Stimulated activated CD8-positive, alpha-beta memory T cell treated with anti-CD3 and anti-CD28 coated beads, Interleukin-2, amount 100 ng/mL, for 1 hour (primary cell): ENCODE measurements around the gene LRRC37A3.
"Not testable (repeated sequence)": the region's sequence is repeated elsewhere in the genome, so short reads cannot be mapped to it uniquely, and the experiment has no call there.

ENCODE experiments used
- DNase-seq, 2 donors: peaks; one replicate each; pipeline ENCODE4 v3.0.0-alpha.2; 2020; ENCODE audit warnings: low read depth in 2 of 2

Gene LRRC37A3

DNA sequence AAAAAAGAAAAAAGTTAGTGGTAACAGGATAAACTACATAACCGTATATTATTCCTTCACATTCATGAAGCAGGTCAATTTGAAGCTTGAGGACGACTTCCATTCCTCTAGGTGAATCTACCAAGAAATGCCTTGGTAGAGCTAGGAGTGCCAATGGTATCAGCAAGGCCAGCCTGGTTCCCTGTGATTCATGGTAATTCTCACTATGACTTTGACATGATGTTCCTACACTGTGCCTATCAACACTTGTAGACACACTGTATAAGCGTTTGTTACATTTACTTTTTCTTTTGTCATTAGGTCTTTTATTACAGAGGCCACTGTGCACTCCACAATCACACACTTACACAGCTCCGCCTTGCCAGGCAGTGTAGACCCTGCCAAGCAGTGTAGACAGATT is 7.2 kb upstream of the LRRC37A3 start:
- not testable (repeated sequence) for DNase-seq

DNA sequence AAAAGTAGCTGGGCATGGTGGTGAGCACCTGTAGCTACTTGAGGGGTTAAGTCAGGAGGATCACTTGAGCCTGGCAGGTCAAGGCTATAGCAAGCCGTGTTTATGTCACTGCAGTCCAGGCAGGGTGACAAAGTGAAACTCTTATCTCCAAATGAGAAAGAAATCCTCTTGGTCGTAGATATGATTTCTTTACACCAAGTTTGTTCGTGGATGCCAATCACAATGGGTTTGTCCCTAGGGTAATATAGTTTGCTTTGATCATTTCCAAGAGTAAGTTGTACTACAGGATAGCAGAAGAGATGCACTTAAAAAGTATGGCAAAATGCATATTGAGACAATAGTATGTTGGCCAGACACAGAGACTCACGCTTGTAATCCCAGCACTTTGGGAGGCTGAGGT is 6.0 kb upstream of the LRRC37A3 start:
- not testable (repeated sequence) for DNase-seq

DNA sequence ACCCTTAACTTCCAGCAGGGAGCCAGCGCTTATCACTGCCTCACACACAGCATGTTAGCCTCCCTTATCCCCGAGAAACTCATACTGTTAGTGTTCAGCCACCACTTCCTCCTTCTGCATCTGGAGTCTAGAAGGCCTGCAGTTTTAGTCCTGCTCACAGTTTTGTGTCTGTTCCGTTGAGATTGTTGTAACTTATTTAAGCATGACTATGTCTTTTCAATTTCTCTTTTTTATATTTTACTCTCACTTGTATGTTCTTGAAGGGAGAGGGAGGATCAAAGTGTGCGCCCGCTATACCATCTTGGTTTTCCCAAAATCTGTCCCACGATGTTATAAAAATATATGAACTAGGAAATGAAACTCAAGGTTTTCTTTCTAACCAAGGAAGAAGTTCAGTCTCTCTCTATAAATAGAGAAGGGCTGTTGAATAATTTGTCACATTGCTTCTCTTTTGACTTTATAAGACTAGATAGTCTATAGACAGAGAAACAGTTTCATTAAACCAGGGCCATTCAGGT is 3.8 kb upstream of the LRRC37A3 start:
- DNase-seq, result not testable (repeated sequence)

DNA sequence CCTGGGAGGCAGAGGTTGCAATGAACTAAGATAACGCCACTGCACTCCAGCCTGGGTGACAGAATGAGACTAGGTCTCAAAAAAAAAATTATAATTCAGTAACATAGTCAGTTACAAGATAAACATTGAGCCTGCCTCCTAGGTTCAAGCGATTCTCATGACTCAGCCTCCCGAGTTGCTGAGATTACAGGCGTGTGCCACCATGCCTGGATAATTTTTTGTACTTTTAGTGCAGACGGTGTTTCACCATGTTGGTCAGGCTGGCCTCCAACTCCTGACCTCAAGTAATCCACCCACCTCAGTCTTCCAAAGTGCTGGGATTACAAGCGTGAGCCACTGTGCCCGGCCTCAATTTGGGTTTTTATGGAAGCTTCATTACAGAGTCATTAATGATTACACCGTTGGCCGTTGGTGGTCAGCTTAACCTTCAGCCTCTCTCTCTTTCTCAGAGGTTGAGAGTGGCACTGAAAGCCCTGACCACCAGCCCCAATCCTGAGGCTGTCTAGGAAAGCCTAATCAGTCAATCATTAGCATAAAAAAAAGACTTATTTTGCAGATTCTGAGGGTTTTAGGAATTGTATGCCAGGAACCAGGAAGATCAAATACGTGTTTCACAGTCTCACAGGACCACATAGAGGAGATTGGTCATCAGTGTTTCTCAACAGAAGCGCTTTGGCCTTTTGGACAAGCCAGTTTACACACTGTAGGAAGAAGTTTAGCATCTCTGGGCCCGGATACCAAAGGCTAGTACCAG is 1.3 kb upstream of the LRRC37A3 start:
- DNase-seq, result no peak

DNA sequence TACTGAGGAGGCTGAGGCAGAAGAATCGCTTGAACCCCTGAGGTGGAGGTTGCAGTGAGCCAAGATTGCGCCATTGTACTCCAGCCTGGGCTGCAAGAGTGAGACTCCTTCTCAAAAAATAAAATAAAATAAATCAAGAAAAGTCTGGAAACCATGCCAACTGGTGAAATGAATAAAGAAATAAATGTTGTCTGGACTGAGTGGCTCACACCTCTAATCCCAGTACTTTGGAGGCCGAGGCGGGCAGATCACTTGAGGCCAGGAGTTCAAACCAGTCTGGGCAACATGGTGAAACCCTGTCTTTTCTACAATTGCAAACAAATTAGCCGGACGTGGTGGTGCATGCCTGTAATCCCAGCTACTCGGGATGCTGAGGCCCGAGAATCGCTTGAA is 744 bp upstream of the LRRC37A3 start:
- DNase-seq, result no peak

DNA sequence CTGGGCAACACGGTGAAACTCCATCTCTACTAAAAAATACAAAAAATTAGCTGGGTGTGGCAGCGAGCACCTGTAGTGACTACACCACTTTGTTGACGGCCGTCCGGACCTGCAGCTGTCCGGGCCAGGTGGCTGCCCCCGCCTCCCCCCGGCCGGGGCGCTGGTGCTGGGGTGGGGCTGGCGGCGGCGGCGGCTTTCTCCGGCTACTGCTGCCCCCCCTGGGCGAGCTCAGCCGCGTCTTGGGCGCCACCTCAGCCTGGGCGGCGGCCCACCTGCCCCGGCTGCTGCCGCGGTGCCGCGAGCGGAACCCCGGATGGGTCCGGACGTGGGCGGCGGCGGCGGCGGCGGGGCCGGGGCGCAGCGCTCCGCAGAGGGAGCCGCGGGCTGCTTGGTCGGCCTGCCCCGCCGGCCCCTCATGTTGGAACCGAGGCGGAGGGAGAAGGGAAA is 413 bp downstream of the LRRC37A3 start:
- not testable (repeated sequence) for DNase-seq

DNA sequence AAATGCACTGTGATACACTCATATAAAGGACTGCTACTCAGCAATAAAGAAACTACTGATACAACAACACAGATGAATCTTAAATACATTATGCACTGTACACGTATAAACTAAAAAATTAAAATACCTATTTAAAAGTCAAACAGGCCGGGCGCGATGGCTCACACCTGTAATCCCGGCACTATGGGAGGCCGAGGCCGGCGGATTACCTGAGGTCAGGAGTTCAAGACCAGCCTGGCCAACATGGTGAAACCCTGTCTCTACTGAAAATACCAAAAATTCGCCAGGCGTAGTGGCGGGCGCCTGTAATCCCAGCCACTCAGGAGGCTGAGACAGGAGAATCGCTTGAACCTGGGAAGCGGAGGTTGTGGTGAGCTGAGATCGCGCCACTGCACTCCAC is 1.7 kb downstream of the LRRC37A3 start:
- DNase-seq, result not testable (repeated sequence)

DNA sequence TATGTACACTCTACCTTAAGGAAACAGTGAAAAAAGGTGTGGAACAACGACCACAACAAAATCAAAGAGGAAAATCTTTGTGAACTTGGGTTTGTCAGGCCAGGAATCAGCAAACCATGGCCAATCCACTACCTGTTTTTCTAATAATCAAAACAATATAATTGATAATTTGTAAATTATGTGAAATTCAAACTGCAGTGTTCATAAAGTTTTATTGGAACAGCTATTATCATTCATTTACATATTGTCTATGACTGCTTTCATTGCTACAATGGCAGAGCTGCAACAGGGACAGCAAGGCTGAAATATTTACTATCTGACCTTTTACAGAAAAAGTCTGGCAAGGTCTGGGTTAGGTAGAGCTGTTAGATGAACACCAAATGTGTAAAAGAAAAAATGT is 4.0 kb downstream of the LRRC37A3 start:
- not testable (repeated sequence) for DNase-seq

DNA sequence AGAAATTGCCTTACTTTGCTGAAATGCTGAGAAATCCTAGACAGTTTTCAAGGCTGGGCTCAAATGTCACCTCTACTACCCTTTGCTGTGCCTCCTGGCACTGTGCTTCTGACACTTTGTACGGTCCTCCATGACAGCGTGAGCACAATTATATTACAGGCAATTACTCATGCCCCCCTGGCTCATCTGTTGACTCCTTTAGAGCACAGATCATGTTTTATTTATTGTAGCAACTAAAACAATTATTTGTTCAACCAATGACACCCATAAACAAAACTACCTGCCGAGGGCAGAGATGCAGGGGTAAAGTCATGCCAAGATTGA is 9.1 kb downstream of the LRRC37A3 start:
- DNase-seq, result not testable (repeated sequence)

DNA sequence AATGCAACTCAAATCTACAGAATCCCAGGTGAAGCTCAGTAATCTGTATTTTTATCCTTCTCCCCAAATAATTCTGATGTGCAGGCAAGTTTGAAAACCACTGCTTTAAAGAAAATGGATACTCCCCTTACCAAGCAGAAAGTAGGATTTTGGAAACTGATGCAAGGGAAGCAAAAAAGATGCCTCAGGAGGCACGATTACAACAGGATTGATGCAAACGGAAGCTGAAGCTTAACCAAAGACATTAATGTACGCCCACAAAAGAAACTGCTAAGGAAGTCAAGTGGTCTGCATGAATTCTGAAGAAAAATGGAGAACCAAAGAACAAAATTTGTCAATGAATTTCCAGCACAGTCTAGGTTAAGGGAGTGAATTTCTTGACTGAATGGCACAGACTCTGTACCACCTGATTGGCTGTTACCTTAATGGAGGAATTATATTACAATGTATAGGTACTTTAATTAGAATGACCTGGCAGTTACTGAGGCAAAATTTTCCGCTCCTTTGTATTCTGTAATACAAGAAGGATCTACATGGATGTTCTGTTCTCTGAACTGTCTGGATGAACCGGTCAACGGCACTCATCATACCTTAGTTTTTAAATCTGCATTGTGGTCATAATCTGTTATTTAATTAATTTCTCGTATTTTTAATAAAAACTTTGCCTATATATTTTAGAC is 9.6 kb downstream of the LRRC37A3 start:
- not testable (repeated sequence) for DNase-seq

DNA sequence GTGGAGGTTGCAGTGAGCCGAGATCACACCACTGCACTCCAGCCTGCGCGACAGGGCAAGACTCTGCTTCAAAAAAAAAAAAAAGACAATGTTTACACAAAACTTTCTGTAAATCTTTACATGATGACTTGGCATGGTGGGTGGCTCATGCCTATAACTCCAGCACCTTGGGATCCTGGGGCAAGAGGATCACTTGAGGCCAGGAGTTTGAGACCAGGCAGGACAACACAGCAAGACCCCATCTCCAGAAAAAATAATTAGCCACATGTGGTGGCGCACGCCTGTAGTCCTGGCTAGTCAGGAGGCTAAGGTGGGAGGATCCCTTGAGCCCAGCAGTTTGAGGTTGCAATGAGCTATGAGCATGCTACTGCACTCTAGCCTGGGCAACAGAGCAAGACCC is 15.2 kb downstream of the LRRC37A3 start:
- not testable (repeated sequence) for DNase-seq

DNA sequence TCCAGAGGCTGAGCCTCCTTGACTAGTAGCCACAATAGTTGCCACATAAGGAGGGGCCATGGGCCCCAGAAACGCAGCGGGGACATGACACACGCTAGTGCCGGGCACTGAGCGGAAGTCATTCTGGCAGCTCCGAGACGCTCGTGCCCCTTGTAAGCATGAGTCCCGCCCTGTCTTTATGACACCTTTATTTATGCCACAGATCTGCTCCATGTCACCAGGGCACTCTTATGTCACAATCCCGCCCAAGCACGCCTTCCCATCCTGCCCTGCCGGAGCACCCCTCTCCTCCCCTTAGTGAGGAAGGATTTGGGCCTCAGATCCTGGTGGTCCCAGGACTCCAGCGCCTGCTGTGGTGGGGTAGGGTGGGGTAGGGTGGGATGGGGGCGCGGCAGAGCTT is 22.1 kb downstream of the LRRC37A3 start:
- DNase-seq, result not testable (repeated sequence)

DNA sequence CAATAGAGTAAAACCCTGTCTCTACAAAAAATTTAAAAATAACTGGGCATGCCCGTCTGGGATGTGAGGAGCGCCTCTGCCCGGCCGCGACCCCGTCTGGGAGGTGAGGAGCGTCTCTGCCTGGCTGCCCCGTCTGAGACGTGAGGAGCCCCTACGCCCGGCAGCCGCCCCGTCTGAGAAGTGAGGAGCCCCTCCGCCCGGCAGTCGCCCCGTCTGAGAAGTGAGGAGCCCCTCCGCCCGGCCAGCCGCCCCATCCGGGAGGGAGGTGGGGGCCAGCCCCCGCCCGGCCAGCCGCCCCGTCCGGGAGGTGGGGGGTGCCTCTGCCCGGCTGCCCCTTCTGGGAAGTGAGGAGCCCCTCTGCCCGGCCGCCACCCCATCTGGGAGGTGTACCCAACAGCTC is 45.1 kb downstream of the LRRC37A3 start:
- DNase-seq, result not testable (repeated sequence)

DNA sequence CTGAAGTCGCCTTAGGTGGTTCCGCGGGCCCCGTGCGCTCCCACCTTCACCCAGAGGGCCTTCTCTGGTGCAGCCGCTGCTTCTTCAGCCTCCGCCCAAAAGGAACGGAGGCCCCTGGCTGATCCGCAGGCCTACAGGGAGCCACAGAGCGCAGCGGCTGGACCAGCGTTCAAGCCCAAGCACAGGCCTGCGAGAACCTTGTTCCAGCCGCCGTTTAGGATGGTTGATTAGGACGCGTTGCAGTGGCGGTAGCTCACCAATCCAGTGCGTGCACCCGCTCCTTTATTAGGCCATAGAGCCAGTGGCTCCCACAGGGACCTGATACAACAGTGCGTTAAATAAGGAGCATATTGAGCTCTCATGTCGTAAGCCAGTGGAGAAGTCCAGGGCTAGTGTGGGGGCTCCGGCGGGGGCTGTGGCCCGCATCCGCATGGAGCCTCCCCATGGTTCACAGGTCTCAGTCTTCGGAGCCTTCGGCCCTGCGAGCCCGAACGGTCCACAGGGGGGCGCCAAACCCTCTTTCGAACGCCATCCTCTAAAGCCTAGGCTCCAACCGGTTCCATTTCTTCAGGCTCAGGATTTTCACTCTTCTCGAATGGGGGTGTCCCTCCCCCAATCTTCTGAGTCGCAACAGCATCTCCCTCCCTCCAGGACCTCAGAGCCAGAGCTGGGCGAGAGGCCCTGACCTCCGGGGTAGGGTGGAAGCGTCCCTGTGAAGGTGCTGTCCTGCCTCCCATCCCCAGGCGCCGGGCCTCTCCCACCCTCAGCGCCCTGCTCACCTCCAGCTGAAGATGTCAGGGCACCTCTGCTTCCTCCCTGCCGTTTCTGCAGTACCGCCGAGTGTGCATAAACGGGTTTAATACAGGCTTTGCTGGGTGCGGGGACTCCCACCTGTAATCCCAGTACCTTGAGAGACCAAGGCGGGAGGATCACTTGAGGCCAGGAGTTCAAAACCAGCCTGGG is 71.5 kb downstream of the LRRC37A3 start:
- peak; percentile 47 to 62 for DNase-seq

DNA sequence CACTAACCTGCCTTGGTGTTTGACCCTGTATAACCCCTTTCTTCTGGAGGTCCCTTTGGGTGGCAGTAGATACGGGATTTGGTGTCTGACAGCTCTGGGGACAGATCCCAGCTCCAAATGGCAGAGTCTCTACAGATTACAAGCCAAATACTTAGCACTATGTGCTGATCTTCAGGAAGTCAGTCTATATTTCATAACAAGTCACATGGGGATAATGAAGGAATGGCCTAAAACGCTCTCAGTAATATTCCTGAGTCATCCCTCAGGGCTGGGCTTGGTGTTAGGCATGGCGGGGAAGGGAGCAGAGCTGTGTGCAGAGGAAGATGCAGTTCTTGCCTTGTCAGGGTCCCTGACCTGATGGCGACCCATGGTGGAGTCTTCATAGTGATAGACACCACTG is 72.4 kb downstream of the LRRC37A3 start:
- not testable (repeated sequence) for DNase-seq

DNA sequence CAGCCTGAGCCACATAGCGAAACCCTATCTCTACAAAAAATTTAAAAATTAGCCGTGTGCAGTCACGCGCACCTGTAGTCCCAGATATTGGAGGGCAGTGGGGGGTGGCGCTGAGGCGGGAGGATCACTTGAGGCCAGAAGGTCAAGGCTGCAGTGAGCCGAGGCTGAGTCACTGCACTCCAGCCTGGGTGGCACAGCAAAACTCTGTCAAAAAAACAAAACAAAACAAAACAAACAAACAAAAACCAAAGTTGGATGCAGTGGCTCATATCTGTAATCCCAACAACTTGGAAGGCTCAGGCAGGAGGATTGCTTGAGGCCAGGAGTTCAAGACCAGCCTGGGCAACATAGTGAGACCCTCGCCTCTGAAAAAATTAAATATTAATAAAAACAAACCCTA is 75.4 kb downstream of the LRRC37A3 start:
- not testable (repeated sequence) for DNase-seq

DNA sequence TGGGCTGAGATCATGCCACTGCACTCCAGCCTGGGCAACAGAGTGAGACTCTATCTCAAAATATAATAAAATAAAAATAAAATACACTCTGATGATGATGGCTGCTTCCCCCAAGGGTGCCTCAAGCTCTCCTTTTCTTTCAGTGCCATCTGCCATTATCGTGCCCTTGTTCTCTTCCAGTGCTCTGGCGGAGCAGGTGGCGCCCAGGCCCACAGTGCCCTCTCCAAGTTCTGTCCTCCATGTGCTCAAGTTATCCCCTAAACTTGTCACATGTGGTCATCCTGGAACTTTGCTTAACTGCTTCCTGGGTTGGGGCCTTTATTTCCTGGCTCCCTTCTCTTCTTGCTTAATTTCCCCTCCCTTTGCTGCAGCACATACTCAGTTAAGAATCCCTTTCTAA is 76.4 kb downstream of the LRRC37A3 start:
- DNase-seq, result not testable (repeated sequence)

DNA sequence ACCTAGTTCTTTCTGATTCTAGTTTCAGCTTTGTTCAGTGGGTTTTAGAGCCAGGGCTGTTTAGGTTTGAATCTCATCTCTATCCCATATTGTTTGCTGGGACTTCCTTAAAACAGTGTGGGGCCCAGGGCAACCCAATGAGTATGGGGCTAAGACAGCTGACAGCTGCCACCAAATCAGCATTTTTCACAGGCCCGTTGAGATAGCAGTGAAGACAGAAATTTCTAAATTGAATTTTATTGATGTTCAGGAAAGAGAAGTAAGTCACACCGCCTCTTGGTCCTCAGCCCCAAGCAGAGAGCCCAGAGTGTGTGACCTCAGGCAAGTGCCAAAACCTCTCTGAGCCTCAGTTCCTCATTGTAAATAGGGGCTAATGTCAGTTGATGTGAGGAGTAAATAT is 78.3 kb downstream of the LRRC37A3 start:
- not testable (repeated sequence) for DNase-seq

DNA sequence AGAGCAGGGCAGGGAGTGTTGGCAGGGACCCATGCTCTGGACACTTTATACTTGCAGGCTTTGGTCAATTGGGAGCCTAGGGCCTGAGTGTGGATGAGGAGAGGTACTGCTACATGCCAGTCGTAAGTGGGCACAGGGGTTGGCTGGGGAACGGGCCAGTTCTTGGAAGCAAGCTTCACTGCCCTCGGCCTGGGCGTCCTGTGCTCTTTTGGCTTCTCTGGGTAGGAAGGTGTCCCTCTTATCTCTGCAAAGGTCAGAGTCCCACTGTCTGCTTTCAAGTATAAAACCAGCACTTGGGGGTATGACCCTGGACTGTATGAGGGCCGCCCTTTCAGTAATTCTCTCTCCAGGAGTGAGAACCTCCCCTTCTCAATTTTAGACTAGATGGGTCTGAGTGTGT is 80.8 kb downstream of the LRRC37A3 start:
- not testable (repeated sequence) for DNase-seq

DNA sequence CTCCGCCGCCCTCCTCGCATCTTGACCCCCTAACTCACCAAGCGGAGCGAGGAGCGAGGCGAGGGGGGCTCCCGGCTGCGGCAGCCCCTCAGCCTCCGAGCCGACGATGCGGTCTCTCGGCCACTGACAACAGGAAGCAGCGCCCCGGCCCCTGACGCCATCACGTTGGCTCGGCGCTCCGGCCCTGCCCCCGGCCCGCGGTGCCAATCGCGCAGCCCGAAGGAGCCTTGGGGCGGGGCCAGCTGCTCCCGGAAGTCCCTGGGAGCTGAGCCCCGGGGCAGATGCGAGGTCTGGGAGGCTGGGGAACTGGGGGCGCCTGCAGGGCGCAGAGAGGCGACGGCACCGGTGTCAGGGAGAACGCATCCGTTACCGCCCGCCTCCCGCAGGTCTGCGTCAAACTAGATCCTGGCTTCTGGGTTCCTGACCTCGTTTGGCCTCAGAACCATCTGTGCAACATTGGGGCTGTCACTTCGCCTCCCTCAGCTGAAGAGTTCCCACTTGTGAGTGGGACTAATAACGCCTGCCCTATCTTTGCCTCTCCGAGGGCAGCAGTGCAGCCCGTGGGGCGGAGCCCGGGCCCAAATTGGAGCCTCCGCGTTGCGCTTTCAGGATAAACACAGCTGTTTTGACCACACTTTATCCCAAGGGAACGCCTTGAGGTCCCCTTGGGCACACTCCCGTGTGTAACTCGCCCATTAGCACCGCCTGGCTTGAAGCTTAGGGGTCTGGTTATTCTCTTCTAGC is 82.1 kb downstream of the LRRC37A3 start:
- DNase-seq, result peak; percentile 66 to 68

DNA sequence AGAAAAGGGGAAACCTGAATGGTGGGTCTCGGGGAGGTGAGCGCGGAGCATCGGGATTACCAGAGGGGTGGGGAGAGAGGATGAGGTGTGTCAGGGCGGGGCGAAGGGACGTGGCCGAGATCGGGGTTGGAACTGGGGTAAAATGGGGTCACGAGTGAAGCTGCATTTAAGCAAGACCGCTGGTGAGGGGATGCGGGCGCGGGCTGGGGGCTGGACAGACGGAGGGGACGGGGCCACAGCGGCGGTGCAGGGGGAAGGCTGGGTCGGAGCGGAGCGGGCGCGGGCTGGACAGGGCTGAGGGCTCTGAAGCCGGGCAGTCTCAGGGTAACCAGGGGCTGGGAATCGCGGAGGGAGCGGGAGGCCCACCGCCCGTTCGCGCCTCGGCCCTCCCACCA is 82.7 kb downstream of the LRRC37A3 start:
- peak in 1 of 2 donors; percentile 14 for DNase-seq
